ENCODE data around the gene ADCY6.
"Not testable (repeated sequence)": the region's sequence is repeated elsewhere in the genome, so short reads cannot be mapped to it uniquely, and the experiment has no call there.

DNA sequence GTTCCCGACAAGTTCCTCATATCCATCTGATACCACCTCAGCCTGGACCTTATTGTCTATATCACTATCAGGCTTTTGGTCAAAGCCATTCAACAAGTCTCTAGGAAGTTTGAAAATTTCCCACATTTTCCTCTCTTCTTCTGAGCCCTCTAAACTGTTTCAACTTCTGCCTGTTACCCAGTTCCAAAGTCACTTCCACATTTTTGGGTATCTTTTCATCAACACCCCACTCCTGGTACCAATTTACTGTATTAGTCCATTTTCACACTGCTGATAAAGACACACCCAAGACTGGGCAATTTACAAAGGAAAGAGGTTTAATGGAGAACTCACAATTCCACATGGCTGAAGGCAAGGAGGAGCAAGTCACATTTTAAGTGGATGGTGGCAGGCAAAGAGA, 68.2 kb downstream of the ADCY6 start:
- TF ChIP-seq, protein P1, sequence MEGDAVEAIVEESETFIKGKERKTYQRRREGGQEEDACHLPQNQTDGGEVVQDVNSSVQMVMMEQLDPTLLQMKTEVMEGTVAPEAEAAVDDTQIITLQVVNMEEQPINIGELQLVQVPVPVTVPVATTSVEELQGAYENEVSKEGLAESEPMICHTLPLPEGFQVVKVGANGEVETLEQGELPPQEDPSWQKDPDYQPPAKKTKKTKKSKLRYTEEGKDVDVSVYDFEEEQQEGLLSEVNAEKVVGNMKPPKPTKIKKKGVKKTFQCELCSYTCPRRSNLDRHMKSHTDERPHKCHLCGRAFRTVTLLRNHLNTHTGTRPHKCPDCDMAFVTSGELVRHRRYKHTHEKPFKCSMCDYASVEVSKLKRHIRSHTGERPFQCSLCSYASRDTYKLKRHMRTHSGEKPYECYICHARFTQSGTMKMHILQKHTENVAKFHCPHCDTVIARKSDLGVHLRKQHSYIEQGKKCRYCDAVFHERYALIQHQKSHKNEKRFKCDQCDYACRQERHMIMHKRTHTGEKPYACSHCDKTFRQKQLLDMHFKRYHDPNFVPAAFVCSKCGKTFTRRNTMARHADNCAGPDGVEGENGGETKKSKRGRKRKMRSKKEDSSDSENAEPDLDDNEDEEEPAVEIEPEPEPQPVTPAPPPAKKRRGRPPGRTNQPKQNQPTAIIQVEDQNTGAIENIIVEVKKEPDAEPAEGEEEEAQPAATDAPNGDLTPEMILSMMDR (IDR thresholded peaks at IDR 0.05; ENCODE audit: insufficient read depth, low read depth, low read length), result not testable (repeated sequence)
- not testable (repeated sequence) for TF ChIP-seq EZH2 (IDR thresholded peaks at IDR 0.05; ENCODE audit: insufficient read depth, low read length)
